ENCODE results near the gene EBLN1. TPM values are rescaled to one million over a fixed set of nuclear protein-coding genes. Genes with fewer than 3 reads are reported as not detected.

The EBLN1 gene
- total RNA-seq, 1 donor from 2014 or later: not detected

GRCh38 chr10:22244001-22244400 lies 26.2 kb upstream of the EBLN1 start:
- Mint-ChIP-seq H3K4me1 (ENCODE audit: unreplicated experiment) (peaks cover 13% of the 10 kb centered on the region), H3K4me3 (ENCODE audit: unreplicated experiment) (no peak overlapping the region), H3K27ac (ENCODE audit: unreplicated experiment) (no peak overlapping the region)

GRCh38 chr10:22243321-22243720 lies 25.5 kb upstream of the EBLN1 start:
- H3K27me3 Mint-ChIP-seq (ENCODE audit: unreplicated experiment): no peaks in the 10 kb centered on the region
- TF ChIP-seq CTCF (IDR thresholded peaks at IDR 0.05): no peak
- peaks cover 13% of the 10 kb centered on the region for H3K4me1 Mint-ChIP-seq (ENCODE audit: unreplicated experiment)
- no peak overlapping the region for H3K27ac Mint-ChIP-seq (ENCODE audit: unreplicated experiment)
- no peak overlapping the region for H3K4me3 Mint-ChIP-seq (ENCODE audit: unreplicated experiment)
- DNase-seq (ENCODE audit: extremely low spot score, unreplicated experiment): no peak
- peaks cover 1% of the 10 kb centered on the region for H3K36me3 Mint-ChIP-seq (ENCODE audit: unreplicated experiment)
- H3K9me3 Mint-ChIP-seq (ENCODE audit: unreplicated experiment): no peaks in the 10 kb centered on the region

More at GRCh38 chr10:22244001-22244400, 26.2 kb upstream of the EBLN1 start:
- H3K9me3 Mint-ChIP-seq (ENCODE audit: unreplicated experiment): no peaks in the 10 kb centered on the region
- peaks cover 1% of the 10 kb centered on the region for H3K36me3 Mint-ChIP-seq (ENCODE audit: unreplicated experiment)
- TF ChIP-seq CTCF (IDR thresholded peaks at IDR 0.05): no peak
- no peak for DNase-seq (ENCODE audit: extremely low spot score, unreplicated experiment)
- H3K27me3 Mint-ChIP-seq (ENCODE audit: unreplicated experiment): no peaks in the 10 kb centered on the region

GRCh38 chr10:22231260-22231659 lies 13.4 kb upstream of the EBLN1 start:
- Mint-ChIP-seq H3K9me3 (ENCODE audit: unreplicated experiment) (no peaks in the 10 kb centered on the region), H3K36me3 (ENCODE audit: unreplicated experiment) (no peaks in the 10 kb centered on the region), H3K27ac (ENCODE audit: unreplicated experiment) (no peak overlapping the region), H3K4me1 (ENCODE audit: unreplicated experiment) (peaks cover 14% of the 10 kb centered on the region), H3K4me3 (ENCODE audit: unreplicated experiment) (peak overlapping the region; percentile 19), H3K27me3 (ENCODE audit: unreplicated experiment) (peaks cover 5% of the 10 kb centered on the region)
- no peak for TF ChIP-seq CTCF (IDR thresholded peaks at IDR 0.05)
- no peak for DNase-seq (ENCODE audit: extremely low spot score, unreplicated experiment)

GRCh38 chr10:22230158-22230833 lies 12.5 kb upstream of the EBLN1 start:
- no peaks in the 10 kb centered on the region for H3K9me3 Mint-ChIP-seq (ENCODE audit: unreplicated experiment)
- TF ChIP-seq CTCF (IDR thresholded peaks at IDR 0.05): no peak
- peaks cover 4% of the 10 kb centered on the region for H3K27me3 Mint-ChIP-seq (ENCODE audit: unreplicated experiment)
- no peak for DNase-seq (ENCODE audit: extremely low spot score, unreplicated experiment)
- no peaks in the 10 kb centered on the region for H3K36me3 Mint-ChIP-seq (ENCODE audit: unreplicated experiment)
- H3K27ac Mint-ChIP-seq (ENCODE audit: unreplicated experiment): peak overlapping the region; percentile 89
- peak overlapping the region; percentile 83 for H3K4me3 Mint-ChIP-seq (ENCODE audit: unreplicated experiment)
- H3K4me1 Mint-ChIP-seq (ENCODE audit: unreplicated experiment): peaks cover 14% of the 10 kb centered on the region

GRCh38 chr10:22229802-22230157 lies 12.0 kb upstream of the EBLN1 start:
- Mint-ChIP-seq H3K27ac (ENCODE audit: unreplicated experiment) (peak overlapping the region; percentile 89), H3K4me3 (ENCODE audit: unreplicated experiment) (peak overlapping the region; percentile 83), H3K27me3 (ENCODE audit: unreplicated experiment) (peaks cover 1% of the 10 kb centered on the region), H3K9me3 (ENCODE audit: unreplicated experiment) (no peaks in the 10 kb centered on the region), H3K4me1 (ENCODE audit: unreplicated experiment) (peaks cover 14% of the 10 kb centered on the region), H3K36me3 (ENCODE audit: unreplicated experiment) (no peaks in the 10 kb centered on the region)
- no peak for DNase-seq (ENCODE audit: extremely low spot score, unreplicated experiment)
- TF ChIP-seq CTCF (IDR thresholded peaks at IDR 0.05): no peak
